ENCODE measurements around the gene FCHO1.

Gene FCHO1

DNA sequence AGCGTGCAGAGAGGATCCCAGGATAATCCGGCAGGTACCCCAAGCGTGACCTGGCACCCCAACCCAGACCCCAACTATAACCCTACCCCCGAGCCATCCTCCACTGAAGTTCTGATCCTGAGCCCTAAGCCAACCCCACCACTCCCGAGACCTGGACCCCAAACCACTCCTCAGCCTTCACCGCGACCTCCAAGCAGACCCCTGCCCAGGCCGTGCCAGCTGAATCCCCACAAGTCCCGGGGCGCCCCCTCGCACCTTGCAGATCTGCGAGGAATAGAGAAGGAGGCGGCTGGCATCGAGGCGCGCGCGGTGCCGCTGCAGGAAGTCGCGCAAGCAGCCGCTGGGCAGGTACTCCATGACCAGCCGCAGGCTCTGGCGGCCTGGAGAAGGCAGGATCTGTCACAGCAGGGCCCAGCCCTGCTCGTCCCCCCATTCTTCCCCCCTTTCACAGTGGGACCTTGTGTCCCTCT, 80.2 kb downstream of the FCHO1 start:
- no peak for DNase-seq (ENCODE audit: low read depth)

DNA sequence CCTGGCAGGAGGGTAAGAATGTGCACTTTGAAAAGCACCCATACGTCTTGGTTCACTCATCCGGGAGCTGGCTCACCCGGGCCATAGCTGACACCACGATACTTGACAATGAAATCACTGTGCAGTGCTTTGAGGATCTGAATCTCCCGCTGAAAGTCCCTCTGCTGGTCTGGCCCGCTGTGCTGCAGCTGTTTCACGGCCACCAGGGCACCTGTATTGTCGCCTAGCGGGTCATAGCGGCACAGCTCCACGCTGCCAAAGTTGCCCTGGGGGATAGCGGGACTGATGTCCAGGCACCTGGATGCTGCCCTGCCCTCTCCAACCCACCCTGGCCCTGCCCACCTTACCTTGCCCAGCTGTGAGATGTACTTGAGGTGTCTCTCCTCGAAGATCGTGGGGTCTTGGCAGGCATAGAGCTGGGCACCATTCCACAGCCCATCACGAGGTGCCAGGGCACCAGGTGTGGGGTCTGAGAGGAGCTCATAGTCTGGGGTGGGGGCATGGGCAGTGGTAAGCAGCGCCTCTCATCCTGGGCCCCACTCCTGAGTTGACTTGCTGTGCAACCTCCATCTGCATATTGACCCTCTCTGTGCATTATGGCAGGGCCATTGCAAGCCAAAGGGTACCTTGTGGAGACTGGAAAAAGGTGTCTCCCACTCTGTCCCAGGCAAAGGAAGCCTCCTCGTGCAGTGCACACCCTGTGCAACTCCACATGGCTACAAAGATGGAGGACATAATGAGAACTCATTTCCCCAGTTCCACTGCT, 81.3 kb downstream of the FCHO1 start:
- DNase-seq (ENCODE audit: low read depth): no peak

DNA sequence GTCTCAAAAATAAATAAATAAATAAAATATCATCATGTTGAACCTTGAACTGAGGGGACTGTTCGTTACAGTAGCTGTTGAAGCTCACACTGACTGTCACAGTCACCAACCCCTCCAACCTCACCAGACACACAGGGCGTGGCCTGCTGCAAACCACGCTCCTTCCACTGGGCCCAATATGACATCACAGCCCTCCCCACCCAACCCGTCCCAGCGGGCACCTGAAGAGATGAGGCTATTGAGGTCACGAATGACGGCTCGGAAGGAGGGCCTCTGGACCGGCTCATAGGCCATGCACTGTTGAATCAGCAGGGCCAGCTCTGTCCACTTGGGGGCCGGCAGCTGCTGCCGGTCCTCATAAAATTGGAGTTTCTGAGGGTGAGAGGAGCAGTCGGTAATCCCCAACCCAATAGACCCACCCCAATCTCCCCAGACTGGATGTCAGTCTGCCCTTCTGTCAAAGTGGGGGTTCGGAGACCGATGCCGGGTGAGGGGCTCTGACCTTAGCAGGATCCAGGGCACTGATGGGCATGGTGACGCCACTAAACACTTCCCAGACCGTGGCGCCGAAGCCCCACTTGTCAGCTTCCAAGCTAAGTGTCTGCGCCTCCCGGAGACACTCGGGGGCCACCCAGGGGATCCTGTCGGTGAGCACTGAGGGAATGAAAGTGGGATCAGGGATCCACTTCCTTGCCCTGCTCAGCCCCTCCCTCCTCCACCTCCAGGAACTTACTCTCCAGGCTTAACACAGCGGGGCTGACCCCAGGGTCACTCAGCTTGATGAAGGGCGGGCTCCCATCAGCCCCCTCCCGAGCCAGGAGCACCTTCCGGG, 83.3 kb downstream of the FCHO1 start:
- DNase-seq (ENCODE audit: low read depth): peak; percentile 7

DNA sequence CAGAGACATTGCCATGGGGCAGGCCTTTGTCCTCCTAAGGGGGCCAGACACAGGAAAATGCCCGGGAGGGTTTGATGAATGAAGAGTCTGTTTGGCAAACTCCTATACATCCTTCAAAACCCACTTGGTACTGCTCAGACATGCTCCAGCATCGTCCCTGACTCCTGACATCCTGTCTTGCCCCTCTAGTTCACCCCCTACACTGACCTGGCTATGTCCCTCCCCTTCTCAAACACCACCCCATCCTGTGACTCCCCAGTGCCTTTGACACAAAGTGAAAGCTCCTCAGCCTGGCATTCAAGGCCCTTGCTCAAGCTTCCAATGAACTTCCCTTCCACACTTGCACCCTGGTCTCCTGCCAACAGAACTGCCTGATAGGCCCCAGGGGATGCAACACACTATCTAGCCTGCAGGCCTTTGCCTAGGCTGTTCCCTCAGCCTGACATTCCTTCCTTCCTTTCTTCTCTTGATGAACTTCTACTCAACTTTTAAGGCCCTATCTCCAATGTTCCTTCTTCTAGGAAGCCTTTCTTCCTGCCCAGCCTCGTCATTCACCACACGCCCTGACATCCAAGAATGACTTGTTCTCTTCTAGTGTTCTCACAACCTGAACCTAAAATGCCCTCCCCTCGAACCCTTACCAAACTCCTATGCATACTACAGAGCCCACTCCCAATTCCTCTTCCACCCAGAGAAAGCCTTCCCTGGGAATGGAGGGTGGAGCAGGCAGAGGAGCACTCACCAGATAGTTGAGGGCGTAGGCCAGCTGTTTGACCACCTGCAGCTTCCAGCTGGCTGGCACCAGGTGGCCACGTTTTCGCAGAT, 84.1 kb downstream of the FCHO1 start:
- DNase-seq (ENCODE audit: low read depth): no peak

DNA sequence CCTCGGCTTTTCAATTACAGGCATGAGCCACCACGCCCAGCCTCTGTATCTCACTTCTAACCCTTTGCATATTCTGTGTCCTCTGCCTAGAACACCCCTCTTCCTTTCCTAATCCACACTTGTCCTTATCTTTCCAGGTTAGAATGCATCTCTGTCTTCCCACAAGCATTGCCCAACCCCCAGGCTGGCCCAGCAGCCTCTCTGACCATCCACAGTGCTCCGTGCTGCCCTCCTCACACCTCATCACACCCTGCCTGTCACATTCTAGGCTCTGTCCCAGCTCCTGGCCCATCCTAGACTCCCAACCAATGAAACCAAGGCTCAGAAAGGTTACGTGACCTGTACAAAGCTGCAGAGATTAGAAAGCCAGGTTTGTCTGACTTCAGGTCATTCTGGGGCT, 85.3 kb downstream of the FCHO1 start:
- DNase-seq (ENCODE audit: low read depth): no peak

DNA sequence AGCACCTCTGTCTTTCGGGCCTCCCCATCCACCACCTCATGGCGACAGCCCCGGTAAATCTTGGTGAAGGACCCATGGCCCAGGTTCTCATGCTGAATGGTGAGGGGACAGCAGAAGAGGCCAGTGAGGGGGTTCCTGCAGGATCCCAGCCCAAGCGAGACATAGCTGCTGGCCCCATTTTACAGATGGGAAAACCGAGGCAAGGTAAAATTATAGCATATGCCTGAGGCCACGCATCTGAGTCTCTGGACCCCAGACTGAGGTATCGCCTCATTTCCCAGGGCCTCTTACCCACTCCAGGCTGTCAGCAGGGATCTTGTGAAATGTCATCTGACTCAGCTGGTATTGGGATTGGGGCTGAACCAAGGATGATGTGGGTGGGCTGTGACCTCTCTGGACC, 86.7 kb downstream of the FCHO1 start:
- DNase-seq (ENCODE audit: low read depth): no peak
